CMK (cell line): ENCODE data around the gene RABGEF1.
"Not testable (repeated sequence)": the region's sequence is repeated elsewhere in the genome, so short reads cannot be mapped to it uniquely, and the experiment has no call there.

Source experiments
- DNase-seq: peaks from one replicate; pipeline ENCODE4 v3.0.0-alpha.2; 2010; ENCODE audit warnings: low read depth

The RABGEF1 gene

DNA sequence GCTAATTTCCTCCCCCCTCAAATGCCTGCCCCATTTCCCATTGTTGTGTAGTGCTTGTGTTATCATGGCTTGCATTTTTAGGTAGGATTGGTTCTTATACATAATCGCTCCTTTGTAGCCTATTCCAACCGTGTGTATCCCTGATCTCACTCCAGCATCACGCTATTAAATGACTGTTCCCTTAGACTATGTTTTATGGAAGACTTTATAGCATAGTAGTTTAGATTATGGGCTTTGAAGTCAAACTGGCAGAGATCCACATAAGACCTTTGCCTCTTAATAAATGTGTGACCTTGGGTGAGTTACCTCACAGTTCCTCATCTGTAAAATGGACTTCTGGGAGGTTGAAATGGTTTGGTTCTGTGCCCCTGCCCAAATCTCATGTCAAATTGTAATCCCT, 5.4 kb upstream of the RABGEF1 start:
- DNase-seq = no peak

DNA sequence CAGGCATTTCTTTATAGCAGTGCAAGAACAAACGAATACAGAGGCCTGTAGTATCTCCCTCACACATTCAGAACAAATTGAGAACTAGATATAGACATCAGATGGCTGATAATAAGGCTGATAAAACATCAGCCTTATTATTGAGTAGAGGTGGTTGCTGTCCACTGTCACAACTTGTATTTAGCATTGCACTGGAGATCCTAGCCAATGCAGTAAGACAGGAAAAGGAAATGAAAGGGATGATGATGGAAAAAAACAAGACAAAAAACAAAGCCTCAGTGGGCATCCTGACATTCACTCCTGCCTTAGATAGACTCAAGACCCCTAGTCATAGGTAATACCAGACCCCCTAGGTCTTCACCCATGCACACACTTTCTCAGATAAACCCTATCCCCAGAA, 4.7 kb upstream of the RABGEF1 start:
- DNase-seq = no peak

DNA sequence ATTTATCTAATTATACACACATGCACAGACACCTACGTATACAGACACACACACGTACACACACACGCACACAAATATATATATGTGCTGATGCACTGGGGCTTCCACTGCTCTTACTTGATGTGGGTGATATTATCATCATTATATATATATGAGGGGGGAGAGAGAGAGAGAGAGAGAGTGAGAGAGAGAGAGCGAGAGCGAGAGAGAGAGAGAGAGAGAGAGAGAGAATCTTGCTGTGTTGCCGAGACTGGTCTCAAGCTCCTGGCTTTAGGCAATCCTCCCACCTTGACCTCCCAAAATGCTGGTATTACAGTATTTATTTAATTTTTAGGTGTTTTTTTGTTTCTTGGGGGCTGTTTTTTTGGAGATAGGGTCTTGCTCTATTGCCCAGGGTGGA, 3.6 kb upstream of the RABGEF1 start:
- DNase-seq = no peak

DNA sequence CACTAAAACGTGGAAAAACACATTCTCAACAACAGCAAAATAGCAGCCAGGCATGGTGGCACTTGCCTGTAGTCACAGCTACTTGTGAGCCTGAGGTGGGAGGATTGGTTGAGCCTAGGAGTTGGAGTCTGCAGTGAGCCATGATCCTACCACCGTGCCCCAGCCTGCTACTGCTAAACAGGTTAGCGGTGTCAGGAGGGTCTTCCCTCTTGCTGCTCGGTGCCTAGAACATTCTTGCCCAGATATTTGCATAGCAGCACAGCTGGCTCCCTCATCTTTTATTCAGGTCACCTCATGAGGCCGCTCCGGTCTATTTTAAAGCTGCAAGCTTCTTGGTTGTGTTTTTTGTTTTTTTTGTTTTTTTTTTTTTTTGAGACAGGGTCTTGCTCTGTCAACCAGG, 2.9 kb upstream of the RABGEF1 start:
- DNase-seq = no peak

DNA sequence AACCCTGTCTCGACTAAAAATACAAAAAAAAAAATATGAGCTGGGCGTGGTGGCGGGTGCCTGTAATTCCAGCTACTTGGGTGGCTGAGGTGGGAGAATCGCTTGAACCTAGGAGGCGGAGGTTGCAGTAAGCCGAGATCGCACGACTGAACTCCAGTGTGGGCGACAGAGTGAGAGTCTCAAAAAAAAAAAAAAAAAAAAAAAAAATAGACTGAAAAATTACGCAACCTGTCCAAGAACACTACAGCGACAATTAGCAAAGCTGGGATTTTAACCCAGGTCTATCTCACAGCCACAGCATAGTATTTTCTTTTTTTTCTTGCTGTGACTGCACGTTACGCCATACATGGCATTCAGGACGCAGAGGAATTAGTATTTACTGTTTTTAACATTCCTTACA, 1.1 kb upstream of the RABGEF1 start:
- DNase-seq = no peak

DNA sequence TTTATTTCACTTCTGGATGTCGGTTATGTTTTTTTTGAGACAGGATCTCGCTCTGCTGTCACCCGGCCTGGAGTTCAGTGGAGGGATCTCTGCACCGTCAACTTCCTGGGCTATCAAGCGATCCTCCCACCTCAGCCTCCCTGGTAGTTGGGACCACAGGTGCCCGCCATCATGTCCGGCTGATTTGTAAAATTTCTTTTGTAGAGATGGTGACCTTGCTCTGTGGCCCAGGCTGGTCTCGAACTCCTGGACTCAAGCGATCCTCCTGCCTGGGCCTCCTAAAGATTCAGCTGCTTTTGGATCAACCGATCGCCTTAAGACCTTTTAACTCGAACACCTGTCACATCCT, 606 bp upstream of the RABGEF1 start:
- DNase-seq = no peak

DNA sequence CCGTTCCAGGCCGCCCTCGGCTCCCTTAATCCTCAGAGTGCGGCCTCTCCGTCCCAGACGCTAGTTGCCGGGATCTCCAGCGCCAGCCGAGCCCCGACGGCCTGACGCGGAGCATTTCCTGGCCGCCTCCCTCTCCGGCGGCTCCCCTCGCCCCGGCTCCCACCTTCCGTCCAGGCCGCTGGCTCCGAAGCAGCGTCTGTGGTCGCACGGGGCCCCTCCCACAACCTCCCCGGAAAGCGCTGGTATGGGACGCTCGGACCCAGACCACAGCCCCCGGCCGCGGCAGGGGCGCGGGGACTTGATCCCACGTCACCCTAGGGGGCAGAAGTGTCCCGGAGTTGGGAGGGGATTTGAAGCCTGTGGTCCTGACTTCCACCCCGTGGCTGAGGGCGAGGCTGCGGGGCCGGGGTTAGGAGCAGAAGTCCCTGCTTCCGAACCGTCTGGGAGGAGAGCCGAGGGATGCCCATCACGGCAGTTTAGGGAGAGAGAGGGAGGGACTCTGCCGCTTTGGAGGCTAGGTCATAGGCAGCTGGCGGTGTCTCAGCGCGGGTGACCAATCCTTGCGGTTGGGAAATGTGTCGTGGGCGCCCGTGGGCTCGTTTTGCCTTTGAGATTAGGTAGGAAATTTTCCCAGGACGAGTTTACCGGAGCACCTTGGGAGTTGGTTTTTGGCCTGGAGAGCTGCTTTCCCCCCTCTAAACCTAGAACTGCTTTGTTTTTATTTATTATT, 612 bp downstream of the RABGEF1 start:
- DNase-seq = peak; percentile 48

DNA sequence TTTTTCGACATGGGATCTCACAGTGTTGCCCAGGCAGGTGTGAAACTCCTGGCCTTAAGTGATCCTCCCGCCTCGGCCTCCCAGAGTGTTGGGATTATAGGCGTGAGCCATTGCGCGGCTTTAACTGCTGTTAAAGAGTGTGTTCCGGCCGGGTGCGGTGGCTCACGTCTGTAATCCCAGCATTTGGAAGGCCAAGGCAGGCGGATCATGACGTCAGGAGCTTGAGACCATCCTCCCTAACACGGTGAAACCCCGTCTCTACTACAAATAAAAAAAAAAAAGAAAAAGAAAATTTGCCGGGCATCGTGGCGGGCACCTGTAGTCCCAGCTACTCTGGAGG, 1.1 kb downstream of the RABGEF1 start:
- no peak for DNase-seq

DNA sequence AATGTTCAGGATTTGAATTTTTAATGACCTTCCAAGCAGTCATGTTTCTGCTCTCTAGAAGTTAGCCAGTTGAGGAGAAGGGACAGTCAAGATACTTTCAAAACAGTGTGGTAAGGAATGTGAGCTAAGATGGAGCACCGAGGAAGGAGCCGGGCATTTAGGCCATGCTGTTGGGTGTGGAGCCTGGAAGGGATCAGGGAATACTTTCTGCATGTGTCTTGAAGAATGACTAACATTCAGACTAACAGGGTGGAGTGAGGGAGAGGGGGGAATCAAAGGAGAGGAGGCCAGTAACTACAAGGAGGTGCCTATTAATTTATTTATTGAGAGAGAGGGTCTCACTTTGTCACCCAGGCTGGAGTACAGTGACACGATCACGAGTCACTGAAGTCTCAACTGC, 1.8 kb downstream of the RABGEF1 start:
- not testable (repeated sequence) for DNase-seq

DNA sequence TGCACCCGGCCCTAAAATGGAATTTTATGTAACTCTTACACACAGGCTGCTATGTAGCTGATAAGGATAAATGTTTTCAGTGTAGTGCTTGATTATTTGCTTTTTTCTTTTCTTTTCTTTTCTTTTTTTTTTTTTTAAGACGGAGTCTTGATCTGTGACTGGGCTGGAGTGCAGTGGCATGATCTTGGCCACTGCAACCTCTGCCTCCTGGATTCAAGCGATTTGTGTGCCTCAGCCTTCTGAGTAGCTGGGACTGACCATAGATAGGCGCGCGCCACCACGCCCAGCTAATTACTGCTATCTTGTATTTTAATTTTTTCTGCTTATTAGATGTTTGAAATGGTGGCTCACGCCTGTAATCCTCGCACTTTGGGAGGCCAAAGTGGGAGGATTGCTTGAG, 3.4 kb downstream of the RABGEF1 start:
- no peak for DNase-seq

DNA sequence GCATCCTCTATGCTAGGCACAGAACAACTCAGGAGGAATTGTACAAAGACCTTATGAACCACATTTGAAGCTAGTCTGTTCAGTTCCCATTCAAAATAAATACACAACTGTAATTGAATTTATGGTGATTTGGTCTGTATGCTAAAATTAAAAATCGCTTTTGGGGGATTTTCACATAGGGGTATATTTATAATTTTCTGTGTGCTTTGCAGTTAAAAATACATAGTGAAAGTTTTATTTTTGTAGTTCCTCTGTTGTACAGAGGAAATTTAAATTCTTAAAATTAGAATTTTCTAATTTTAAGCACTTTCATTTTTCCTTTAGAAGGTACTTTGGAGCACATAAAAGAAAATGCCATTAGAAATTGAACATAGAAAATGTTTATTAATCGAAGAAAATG, 6.9 kb downstream of the RABGEF1 start:
- DNase-seq = no peak

DNA sequence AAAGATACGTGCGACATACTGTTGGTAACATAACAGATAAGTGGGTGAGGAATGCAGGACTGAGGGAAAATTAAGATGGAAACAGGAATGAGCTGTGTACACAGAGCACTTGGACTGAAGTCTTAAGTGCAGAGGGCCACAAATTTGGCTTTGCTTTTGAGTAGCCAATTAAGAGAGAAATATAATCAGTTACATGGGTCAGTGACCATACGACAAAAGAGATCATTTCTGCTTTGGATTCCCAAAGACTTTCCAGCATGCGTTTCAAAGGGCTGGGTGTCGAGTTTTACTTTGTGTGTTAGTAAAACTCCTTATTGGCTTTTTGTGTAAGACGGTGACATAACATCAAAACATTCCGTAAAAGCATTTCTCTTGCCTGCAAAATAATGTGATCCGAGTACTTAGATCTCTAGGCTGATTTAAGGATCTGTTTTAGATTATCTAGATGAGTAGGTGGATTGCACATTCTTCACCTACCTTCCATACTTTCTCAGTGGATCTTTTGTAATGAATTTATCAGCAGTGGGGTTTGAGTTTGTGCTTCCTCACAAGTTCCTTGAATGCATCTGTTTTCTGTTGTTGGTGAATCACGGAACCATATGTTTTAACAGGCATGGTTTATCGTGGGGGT, 7.5 kb downstream of the RABGEF1 start:
- no peak for DNase-seq

DNA sequence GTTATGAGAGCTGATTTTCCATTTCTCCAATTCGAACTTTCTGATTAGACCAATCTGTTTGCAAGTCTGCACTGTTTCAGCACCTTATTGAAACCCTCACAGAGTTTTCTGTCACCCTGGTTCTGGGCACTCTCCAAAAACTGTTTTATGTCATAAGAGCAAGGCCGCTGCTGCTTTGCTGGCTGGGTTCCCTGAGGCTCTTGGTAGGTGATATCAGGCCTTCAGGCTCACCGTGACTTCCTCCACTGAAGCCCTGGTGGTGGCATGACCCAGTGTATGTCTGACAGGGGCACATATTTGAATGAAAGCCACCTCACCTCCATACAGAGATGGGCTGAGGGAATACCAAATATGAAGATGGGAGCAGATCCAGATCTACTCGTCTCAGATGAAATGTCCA, 8.3 kb downstream of the RABGEF1 start:
- no peak for DNase-seq

DNA sequence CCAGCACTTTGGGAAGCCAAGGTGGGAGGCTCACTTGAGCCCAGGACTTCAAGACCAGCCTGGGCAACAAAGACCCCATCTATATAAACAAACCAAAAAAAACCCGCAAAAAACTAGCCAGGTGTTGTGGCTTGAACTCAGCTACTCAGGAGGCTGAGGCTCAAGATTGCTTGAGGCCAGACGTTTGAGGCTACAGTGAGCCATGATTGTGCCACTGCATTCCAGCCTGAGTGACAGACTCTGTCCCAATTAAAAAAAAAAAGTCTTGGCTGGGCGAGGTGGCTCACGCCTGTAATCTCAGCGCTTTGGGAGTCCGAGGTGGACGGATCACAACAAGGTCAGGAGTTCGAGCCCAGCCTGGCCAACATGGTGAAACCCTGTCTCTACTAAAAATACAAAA, 11.4 kb downstream of the RABGEF1 start:
- no peak for DNase-seq

DNA sequence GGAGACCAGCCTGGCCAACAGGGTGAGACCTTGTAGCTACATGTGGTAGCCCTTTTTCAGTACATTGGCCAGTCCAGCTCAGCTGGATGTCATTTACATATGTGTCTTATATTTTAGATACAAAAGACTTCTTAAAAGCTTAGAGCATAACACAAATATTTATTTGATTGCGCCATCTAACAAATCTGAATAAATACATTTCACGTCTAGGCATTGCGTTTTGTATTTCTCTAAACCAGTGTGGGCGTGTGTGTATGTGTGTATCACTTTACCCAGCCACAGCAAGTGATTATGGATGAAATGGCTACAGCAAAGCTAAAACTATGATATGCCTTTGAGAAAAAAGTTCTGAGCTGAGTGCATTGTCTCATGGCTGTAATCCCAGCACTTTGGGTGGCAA, 14.0 kb downstream of the RABGEF1 start:
- no peak for DNase-seq

DNA sequence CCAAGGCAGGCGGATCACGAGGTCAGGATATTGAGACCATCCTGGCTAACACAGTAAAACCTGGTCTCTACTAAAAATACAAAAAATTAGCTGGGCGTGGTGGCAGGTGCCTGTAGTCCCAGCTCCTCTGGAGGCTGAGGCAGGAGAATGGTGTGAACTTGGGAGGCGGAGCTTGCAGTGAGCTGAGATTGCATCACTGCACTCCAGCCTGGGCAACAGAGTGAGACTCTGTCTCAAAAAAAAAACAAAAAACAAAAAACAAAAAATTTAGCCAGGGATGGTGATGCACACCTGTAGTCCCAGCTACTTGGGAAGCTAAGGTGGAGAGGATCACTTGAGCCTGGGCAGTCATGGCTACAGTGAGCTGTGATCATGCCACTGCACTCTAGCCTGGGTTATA, 14.5 kb downstream of the RABGEF1 start:
- not testable (repeated sequence) for DNase-seq

DNA sequence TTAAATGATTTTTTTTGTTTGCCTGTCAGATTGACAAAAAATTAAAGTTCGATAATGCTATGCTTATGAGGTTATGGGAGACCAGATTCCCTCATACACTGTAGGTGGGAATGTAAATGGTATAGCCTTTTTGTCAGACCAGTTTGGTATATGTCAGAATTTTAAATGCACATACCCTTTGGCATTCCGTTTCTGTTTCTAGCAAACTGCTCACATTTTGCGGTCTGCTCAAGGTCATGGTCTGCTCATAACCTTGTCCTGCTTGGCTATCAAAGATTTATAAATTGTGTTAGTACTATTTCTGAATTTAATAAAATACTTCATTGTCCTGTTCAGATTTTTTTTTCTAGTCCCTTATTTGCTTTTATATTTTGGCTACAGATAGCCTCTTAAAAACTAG, 15.7 kb downstream of the RABGEF1 start:
- not testable (repeated sequence) for DNase-seq

DNA sequence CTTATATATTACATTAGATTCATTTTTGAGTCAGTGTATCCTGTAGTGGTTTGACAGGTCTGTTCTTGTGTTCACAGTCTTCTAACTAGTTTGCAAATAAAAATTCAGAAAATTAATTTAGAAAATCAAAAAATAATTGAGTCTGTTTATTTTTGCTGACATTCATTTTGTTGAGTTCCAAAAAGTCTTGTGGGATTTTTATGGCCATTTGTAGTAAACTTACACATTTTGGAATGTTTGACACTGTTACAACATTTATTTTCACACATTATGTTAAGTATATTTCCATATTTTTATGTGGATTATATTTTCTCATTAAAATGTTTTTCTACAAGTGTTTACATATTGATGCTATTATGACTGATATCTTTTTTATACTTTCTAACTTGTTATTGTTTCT, 16.4 kb downstream of the RABGEF1 start:
- no peak for DNase-seq

DNA sequence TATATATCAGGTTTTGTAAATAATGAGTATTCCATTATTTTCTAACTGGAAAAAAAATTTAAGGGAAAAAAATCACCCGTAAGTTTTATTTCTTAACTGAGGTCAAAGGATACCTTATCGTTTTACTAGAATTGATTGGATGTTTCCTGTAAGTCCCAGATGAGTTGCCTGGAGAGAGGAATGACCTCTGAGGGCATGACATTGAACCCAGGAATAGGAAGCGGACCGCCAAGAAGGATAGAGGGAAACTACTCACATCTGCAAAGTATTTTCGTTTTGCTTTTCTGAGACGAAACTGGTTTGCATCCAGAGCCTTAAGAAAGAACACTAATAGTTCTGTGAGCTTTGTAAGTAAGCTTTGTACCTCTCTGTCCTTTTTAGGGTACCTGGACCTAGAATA, 17.4 kb downstream of the RABGEF1 start:
- no peak for DNase-seq

DNA sequence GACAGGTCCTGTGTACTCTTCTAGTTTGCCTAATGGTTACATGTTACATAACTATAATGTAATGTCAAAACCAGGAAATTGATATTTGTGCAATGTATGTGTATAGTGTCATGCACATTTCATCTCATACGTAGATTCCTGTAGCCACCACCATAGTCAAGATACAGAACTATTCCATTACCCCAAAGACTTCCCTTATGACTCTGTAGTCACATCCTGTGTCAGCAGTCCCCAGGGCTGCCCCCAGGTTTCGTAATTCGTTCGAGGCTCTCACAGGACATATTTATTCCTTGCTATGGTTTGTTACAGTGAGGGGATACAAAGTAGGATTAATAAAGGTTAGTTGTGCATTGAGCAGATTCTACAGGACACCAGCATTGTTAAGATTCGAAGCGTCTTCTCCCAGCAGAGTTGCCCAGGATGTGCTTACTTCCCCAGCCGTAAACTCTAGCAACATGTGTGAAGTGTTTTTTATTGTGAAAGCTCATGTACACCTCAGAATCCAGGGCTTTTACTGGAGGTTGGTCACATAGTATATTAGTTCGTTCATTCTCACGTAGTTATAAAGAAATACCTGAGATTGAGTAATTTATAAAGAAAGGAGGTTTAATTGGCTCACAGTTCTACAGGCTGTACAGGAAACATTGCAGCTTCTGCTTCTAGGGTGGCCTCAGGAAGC, 18.6 kb downstream of the RABGEF1 start:
- no peak for DNase-seq

DNA sequence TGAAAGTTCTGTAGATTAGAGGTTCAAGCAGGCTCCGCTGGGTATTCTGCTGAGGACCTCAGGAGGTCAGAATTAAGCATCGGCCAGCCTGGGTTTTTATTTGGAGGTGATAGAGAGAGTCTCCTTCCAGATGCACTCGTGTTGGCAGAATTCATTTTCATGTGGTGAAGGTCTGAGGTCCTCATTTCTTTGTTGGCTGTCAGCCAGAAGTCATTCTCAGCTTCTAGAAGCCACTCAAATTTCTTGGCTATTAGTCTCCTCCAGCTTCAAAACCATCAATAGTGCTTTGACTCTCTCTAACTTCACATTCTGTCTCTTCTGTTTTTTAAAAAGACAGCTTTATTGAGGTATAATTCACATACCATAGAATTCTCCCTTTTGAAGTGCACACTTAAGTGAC, 22.6 kb downstream of the RABGEF1 start:
- DNase-seq = not testable (repeated sequence)

DNA sequence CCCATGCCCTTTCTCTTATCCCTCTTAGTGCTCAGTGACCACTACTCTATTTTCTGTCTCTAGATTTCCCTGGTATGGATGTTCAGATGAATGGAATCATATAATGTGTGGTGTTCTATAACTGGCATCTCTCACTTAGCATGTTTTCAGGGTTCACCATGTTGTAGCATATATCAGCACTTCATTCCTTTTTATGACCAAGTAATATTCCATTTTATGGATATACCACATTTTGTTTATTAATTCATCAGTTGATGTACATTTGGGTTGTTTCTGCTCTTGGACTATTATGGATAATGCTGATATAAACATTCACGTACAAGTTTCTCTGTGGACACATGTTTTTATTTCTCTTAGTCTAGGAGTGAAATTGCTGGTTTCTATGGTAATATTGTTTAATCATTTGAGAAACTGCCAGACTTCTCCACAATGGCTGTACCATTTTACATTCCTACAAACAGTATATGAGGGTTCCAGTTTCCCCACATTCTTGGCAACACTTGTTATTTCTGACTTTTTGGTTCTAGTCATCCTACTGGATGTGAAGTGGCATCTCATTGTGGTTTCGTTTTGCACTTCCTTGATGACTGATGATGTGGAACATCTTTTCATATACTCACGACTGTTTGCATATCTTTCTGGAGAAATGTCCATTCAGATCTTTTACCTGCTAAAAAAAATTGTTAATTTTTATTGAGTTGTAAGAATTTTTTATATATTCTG, 23.3 kb downstream of the RABGEF1 start:
- DNase-seq = not testable (repeated sequence)

DNA sequence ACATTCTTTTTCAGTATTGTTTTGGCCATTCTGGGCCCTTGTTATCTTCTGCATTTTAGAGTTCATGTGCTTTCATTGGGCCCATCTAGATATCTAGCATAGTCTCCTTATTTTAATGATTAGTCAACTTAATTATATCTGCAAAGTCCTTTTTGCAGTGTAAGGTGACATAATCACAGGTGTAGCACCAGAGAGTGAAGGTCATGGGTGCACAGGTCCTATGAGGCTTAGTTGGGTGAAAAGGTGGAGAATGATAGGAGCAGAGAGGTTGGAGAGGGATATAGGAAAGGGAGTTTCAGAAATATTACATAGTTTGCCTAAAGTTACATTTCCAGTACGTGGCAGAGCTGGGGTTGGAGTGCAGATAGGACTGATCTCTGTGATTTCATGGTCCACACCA, 24.4 kb downstream of the RABGEF1 start:
- not testable (repeated sequence) for DNase-seq
